Ovary (tissue), 10 donors: Measurements from ENCODE around the gene RPL21. TPM values are rescaled to one million over a fixed set of nuclear protein-coding genes. Genes with fewer than 3 reads are reported as not detected.

Experiments used
- DNase-seq, 5 donors: peaks; one replicate each; pipeline ENCODE4 v3.0.0-alpha.2; 2019 to 2020
- H3K27ac ChIP-seq, 2 donors: fragments of 200-600 bp; one replicate each; pipeline versions ENCODE4 v1.5.1 to v1.8.0; 2019 to 2022
- H3K27me3 ChIP-seq: fragments of 200-600 bp; one replicate; pipeline ENCODE4 v1.8.0; 2022
- H3K36me3 ChIP-seq: fragments of 200-600 bp; sonication (generic); one replicate; pipeline ENCODE4 v1.5.1; 2019
- H3K4me1 ChIP-seq: one replicate; pipeline ENCODE4 v1.8.1; 2013; ENCODE audit warnings: mild to moderate bottlenecking, moderate library complexity; ENCODE audit not compliant: insufficient read depth
- H3K4me3 ChIP-seq: fragments of 200-600 bp; sonication (generic); one replicate; pipeline ENCODE4 v1.5.1; 2017
- H3K9me3 ChIP-seq, 2 donors: fragments of 200-600 bp in 1 of 2; sonication (generic) in 1 of 2; one replicate each; pipeline versions ENCODE4 v1.5.1 to v1.8.1; 2013 to 2019; ENCODE audit warnings: mild to moderate bottlenecking in 1 of 2, moderate library complexity in 1 of 2
- CTCF ChIP-seq, 3 donors: fragments of 450-650 bp in 2 of 3; fragments of 200-600 bp in 1 of 3; IDR thresholded peaks; one replicate each; pipeline versions ENCODE4 v1.5.1 to v1.8.0; 2016 to 2022; ENCODE audit warnings: antibody characterized with exemption in 3 of 3, mild to moderate bottlenecking in 1 of 3
- EP300 ChIP-seq: sonication (generic); formaldehyde crosslinking; IDR thresholded peaks from one replicate; pipeline ENCODE4 v1.6.1; 2017; ENCODE audit warnings: antibody characterized with exemption
- POLR2A ChIP-seq: fragments of 450-650 bp; IDR thresholded peaks from one replicate; pipeline ENCODE4 v1.6.1; 2017; ENCODE audit warnings: antibody characterized with exemption, mild to moderate bottlenecking, moderate library complexity
- WGBS, 3 donors: extraction: QIAGEN DNeasy Blood & Tissue Kit in 1 of 3; methylation state at CpG; one replicate each; pipeline versions ENCODE4 v1.1.5 to v1.1.7; 2013 to 2017; 5-methylcytosine and 5-hydroxymethylcytosine counted together
- intact Hi-C, 4 donors: fragments of 100-400 bp; cut with DNase I; formaldehyde crosslinking; loops; one replicate each; pipeline versions ENCODE4 v1.11.0 to v1.15.1; 2022 to 2023
- long read RNA-seq, 3 donors: library from polyadenylated mRNA in 2 of 3; unstranded in 2 of 3; transcript quantifications; one replicate each; pipeline ENCODE4 v2.0.0 and lab custom pipeline, GENCODE V29; 2021 to 2026
- polyA plus RNA-seq, 2 donors: library from polyadenylated mRNA; stranded (reverse); fragments of 200-250 nt in 1 of 2; fragments of 350-450 nt in 1 of 2; fragmentation: Illumina TruSeq in 1 of 2; extraction: RNeasy Lipid Tissue Mini Kit (QIAGEN cat#74804) in 1 of 2; gene quantifications; one replicate each; pipeline ENCODE4 v1.2.3, GENCODE V29; 2013 to 2014
- total RNA-seq, 7 donors: library from RNA; depleted of rRNA in 2 of 7; stranded (reverse); fragments of >200 nt in 2 of 7; fragmentation: NEBNext Ultra II Directional in 3 of 7; extraction: Animal tissue kit (Norgen Biotek cat#: 25700) in 3 of 7; gene quantifications; one replicate each; pipeline versions ENCODE4 v1.1.0 to v1.2.4, GENCODE V29; 2016 to 2023
- donor health status: DM: no; HTN: no; CAD: no; lungs with moderate emphysema.
- donor health status: DM: no; HTN: no; CAD: no.
- donor health status: Bipolar disorder and iron deficiency.
- donor health status: DM: yes; HTN: yes; CAD: no.
- donor health status: DM: no; HTN: no; CAD: no.
- donor health status: DM: yes; HTN: yes; CAD: no.

The RPL21 gene
- total RNA-seq, result 1,000 to 10,000 TPM; 1,871 to 3,304 (median 2,161) TPM
- polyA plus RNA-seq, result 1,000 to 10,000 TPM; 2,642 to 4,783 TPM
- long read RNA-seq, donor 1, transcript RPL21-202 (6 exons, 815 nt), result major isoform, 22 of 44 reads
- long read RNA-seq, donor 1, partial matches to known transcripts, result 7 of 44 reads
- long read RNA-seq, donor 1, other reads (novel, unspliced or antisense), result 13 of 44 reads
- long read RNA-seq, donor 2, transcript RPL21-201 (6 exons, 616 nt), result minor isoform, 12 of 45 reads
- long read RNA-seq, donor 2, transcript RPL21-202 (6 exons, 815 nt), result major isoform, 23 of 45 reads
- long read RNA-seq, donor 2, transcript RPL21-204 (6 exons, 641 nt), result minor isoform, 7 of 45 reads
- long read RNA-seq, donor 2, partial matches to known transcripts, result 0 of 45 reads
- long read RNA-seq, donor 2, other reads (novel, unspliced or antisense), result 0 of 45 reads
- long read RNA-seq, donor 3, transcript RPL21-202 (6 exons, 815 nt), result major isoform, 42 of 54 reads
- long read RNA-seq, donor 3, partial matches to known transcripts, result 2 of 54 reads
- long read RNA-seq, donor 3, other reads (novel, unspliced or antisense), result 9 of 54 reads

DNA sequence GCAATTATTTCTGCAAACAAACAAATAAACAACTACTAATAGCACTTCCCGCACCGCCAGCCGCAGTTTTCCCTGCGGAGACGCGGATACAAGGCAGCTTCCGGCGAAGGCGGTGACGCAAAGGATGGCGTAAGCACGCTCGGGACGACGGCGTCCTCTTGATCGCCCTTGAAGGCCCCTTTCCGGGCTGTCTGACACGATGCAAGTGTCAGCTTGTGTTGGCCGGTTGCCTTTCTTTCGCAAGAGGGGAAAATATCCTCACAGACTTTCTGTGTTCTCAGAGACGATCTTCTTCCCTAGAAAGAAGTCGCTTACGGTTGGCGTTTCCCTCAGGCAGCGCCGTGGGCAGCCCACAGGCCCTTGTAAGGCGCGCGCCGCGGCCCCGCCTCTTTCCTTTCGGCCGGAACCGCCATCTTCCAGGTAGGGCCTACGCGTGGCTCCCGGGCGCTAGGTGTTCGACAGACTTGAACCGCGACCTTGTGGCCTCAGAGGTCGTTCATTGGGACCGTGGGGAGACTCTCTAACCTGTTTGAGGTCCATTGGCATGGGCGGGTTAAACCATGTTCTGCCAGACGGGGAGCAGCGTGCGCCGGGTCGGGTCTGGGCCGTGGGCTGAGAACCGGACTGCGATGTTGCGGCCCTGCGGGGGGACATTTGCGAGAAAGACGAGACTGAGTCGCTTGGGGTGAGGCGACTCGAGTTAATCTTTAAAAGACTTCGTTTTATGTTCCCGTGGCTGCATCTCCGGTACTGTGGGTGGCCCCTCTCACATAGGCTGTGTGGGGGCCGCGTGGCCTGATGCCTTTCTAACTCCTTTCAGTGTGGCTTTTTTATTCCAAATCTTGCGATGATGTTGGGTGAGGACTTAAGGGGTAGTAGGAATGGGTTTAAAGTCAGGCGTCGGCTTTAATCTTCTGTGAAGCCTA, at the start of gene RPL21:
RPL21 (plus strand) TSS at position 393 of the 926 bp plus-strand sequence. CDS start 2,219 bp downstream, outside the sequence.
- no peaks in the 10 kb centered on the region for H3K36me3 ChIP-seq
- DNase-seq, result peak; percentile 94 to 97 (median 96)
- H3K9me3 ChIP-seq, result no peaks in the 10 kb centered on the region
- H3K27me3 ChIP-seq, result no peaks in the 10 kb centered on the region
- WGBS, 3 donors, result 0% methylated on average over 69 of the region's 69 CpGs
- peak within 1 kb of the TSS; percentile 86 for H3K4me3 ChIP-seq
- H3K27ac ChIP-seq, result peak within 1 kb of the TSS; percentile 91 to 96
- H3K4me1 ChIP-seq, result peaks cover 7% of the 10 kb centered on the region
- TF ChIP-seq EP300 (peak; percentile 85), POLR2A (peak; percentile 75), CTCF (IDR thresholded peaks at IDR 0.05) (no peak)
- intact Hi-C loops, result loop anchor here in 2 of 4 donors (2.0 to 10.0 kb wide), 3 partner anchors 19 to 193 kb away; partner anchors contain the start of genes RASL11A (in 1 of the 2) and USP12 (in 1 of the 2)

DNA sequence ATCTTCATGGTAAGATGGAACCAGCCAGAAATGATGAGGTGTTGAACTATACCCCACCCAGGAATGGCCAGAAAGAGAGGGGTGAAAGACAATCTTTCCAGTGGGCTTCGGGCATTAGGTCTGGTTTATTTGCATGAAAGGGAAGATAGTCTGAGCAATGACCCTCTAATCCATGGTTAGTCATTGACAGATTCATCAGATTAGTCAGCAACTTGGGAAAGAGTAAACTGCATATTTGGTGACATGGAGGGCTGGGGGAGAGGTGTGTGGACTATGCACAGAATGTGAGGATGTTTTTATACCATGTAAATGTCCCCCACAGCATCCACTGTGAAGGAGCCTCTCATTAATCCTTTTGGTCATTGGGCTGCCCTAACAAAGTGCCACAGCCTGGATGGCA, 49.7 kb upstream of the RPL21 start:
- DNase-seq, result no peak
- 86 to 97% (median 89%) methylated on average over 1 of the region's 1 CpG for WGBS, 3 donors
- intact Hi-C loops, result no loop called here
- no peaks in the 10 kb centered on the region for H3K36me3 ChIP-seq
- H3K4me1 ChIP-seq, result no peaks in the 10 kb centered on the region
- H3K27me3 ChIP-seq, result no peaks in the 10 kb centered on the region
- H3K9me3 ChIP-seq, result no peaks in the 10 kb centered on the region
- H3K27ac ChIP-seq, result no peak overlapping the region
- no peak overlapping the region for H3K4me3 ChIP-seq
- TF ChIP-seq POLR2A, result no peak
- TF ChIP-seq CTCF (IDR thresholded peaks at IDR 0.05), result no peak
- TF ChIP-seq EP300, result no peak

- Histone ChIP-seq H3K36me3 (no peaks in the 10 kb centered on the region), H3K27me3 (no peaks in the 10 kb centered on the region), H3K4me1 (no peaks in the 10 kb centered on the region), H3K27ac (no peak overlapping the region), H3K9me3 (no peaks in the 10 kb centered on the region), H3K4me3 (no peak overlapping the region)
- DNase-seq, result no peak
- 69 to 87% (median 82%) methylated on average over 4 of the region's 4 CpGs for WGBS, 3 donors
- TF ChIP-seq EP300 (no peak), POLR2A (no peak), CTCF (IDR thresholded peaks at IDR 0.05) (no peak)
- intact Hi-C loops, result no loop called here
Measured at GRCh38 chr13:27203186-27203585, 48.2 kb upstream of the RPL21 start.

DNA sequence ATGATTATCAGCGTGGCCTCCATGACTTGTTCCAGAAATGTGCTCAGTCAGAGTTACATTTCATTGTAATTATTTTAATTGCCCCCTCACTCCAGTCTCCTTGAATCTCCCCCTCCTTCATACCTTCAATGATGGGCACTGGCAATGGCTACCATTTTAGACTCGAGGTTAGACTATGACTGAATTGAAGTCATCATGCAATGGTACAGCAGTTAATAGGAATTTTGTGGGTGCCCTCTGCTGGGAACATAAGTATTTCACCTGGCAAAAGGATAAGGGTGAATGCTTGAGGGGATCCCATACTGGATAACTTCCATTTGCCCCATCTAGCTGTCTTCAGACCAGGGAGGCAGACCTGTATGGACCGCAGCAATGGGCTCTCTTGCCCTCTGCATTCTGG, 47.5 kb upstream of the RPL21 start:
- Histone ChIP-seq H3K4me3 (no peak overlapping the region), H3K36me3 (no peaks in the 10 kb centered on the region), H3K4me1 (no peaks in the 10 kb centered on the region), H3K9me3 (no peaks in the 10 kb centered on the region), H3K27ac (no peak overlapping the region), H3K27me3 (no peaks in the 10 kb centered on the region)
- DNase-seq, result no peak
- TF ChIP-seq POLR2A, result no peak
- TF ChIP-seq EP300, result no peak
- TF ChIP-seq CTCF (IDR thresholded peaks at IDR 0.05), result no peak
- intact Hi-C loops, result no loop called here
- 74 to 77% (median 75%) methylated on average over 3 of the region's 3 CpGs for WGBS, 3 donors
